ENCODE data around the gene NDUFV2.

NDUFV2 gene

DNA sequence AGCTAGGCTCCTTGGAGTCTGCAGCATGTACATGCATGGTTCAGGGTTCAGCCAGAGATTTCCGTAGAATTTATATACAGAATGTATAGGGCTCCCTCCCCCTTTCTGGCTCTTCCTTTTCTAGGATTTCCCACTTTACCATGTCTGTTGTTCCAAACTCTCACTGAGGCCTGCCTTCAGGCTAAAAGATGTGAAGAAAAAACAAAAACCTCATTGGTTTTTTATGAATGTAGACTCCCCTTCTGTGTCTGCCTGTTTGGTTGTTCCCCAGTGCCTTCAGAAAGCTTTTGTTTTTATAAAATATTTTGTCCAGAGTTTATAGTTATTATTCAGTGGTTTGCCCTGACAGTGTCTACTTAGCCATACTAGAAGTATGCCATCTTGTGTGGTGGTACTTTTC, 3.6 kb downstream of the NDUFV2 start:
- TF ChIP-seq, protein P1, sequence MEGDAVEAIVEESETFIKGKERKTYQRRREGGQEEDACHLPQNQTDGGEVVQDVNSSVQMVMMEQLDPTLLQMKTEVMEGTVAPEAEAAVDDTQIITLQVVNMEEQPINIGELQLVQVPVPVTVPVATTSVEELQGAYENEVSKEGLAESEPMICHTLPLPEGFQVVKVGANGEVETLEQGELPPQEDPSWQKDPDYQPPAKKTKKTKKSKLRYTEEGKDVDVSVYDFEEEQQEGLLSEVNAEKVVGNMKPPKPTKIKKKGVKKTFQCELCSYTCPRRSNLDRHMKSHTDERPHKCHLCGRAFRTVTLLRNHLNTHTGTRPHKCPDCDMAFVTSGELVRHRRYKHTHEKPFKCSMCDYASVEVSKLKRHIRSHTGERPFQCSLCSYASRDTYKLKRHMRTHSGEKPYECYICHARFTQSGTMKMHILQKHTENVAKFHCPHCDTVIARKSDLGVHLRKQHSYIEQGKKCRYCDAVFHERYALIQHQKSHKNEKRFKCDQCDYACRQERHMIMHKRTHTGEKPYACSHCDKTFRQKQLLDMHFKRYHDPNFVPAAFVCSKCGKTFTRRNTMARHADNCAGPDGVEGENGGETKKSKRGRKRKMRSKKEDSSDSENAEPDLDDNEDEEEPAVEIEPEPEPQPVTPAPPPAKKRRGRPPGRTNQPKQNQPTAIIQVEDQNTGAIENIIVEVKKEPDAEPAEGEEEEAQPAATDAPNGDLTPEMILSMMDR (IDR thresholded peaks at IDR 0.05), result no peak
- Histone ChIP-seq H3K36me3 (no peaks in the 10 kb centered on the region), H3K27ac (peak overlapping the region; percentile 5 to 14), H3K4me3 (no peak overlapping the region), H3K27me3 (no peaks in the 10 kb centered on the region), H3K4me1 (peaks cover 0 to 81% (median 55%) of the 10 kb centered on the region in 4 donors), H3K9me3 (no peaks in the 10 kb centered on the region)
- DNase-seq, result no peak
- intact Hi-C loops (cut with DNase I; ENCODE audit: low total_unique reads), result no loop called here

DNA sequence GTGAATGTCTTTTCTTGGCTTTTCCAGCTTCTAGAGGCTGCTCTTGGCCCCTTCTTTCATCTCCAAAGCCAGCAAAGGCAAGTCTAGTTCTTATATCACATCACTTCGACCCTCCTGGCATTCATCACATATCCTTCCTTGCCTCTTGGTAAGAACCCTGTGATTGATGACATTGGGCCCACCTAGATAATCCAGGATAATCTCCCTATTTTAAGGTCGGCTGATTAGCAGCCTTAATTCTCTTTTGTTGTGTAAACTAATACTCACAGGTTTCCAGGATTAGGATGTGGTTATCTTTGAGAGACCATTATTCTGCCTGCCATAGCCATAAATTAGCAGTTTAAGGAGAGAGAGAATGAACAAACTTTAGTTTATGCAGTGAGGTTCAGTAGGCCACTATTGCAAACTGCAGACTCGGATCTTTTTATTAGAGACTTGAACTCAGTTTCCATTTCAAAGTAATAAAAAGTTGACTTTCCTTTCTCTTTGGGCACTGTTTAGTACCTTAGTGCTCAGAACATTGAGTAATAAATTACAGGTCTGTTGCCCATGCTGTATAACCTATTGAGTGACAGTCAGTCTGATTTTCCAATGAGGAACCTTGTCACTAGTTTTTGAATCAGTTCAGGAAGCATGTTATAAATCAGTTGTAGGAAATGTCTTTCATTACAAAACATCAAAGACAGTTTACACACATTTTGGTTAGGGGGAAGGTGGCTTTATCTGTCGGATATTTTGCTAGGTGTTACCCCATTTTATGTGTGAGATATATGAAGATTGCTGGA, 4.5 kb downstream of the NDUFV2 start:
- Histone ChIP-seq H3K9me3 (no peaks in the 10 kb centered on the region), H3K4me3 (no peak overlapping the region)
- intact Hi-C loops (cut with DNase I; ENCODE audit: low total_unique reads), result no loop called here

DNA sequence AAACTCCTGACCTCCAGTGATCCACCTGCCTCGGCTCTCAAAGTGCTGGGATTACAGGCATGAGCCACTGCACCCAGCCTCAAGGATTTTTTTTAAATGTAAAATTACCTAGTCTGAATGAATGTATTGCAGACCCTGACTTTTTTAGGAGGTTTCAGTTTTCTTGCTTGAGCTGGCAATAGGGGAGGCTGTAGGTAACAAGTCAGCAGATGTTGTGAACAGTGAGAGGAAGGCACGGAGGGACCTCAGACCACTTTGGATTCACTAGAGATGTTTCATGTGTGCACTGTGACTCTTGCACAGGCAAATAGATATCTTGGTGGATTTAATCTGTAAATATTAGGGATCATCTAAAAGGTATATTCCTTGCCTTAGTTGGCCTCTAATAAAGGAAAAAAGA, 6.4 kb downstream of the NDUFV2 start:
- H3K27ac ChIP-seq, result peak overlapping the region in 1 of 2 donors; percentile 59
- H3K36me3 ChIP-seq, result no peaks in the 10 kb centered on the region
- no peak overlapping the region for H3K4me3 ChIP-seq
- no peaks in the 10 kb centered on the region for H3K27me3 ChIP-seq
- no peak for DNase-seq
- intact Hi-C loops (cut with DNase I; ENCODE audit: low total_unique reads), result no loop called here
- H3K9me3 ChIP-seq, result no peaks in the 10 kb centered on the region
- TF ChIP-seq, protein P1 (IDR thresholded peaks at IDR 0.05), result no peak
- peaks cover 0 to 100% (median 68%) of the 10 kb centered on the region in 4 donors for H3K4me1 ChIP-seq

More for the DNA sequence above, 4.5 kb downstream of the NDUFV2 start:
- Histone ChIP-seq H3K27me3 (no peaks in the 10 kb centered on the region), H3K27ac (peak overlapping the region; percentile 5 to 14), H3K36me3 (no peaks in the 10 kb centered on the region), H3K4me1 (peaks cover 0 to 84% (median 58%) of the 10 kb centered on the region in 4 donors)
- TF ChIP-seq, protein P1 (IDR thresholded peaks at IDR 0.05), result no peak
- no peak for DNase-seq

DNA sequence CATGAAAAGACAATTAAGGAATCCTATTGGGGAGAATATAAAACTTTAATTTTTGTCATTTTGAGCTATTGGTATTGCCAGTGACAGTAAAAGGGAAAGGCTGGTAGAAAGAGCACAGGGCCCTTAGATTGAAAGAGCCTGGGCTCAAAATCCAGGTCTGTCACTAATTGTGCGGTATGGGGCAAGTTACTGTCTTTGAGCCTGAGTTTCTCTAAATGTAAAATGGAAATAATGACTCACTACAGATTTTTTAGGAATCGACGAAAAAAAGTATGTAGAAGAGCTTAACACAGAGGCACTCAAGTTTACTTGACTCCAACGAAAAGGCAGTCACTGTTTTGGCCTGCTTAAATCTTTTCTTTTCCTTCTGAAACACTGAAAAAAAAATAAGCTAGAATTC, 7.0 kb downstream of the NDUFV2 start:
- Histone ChIP-seq H3K36me3 (no peaks in the 10 kb centered on the region), H3K4me3 (no peak overlapping the region), H3K27me3 (no peaks in the 10 kb centered on the region), H3K9me3 (no peaks in the 10 kb centered on the region), H3K27ac (peak overlapping the region; percentile 56 to 59), H3K4me1 (peaks cover 0 to 100% (median 65%) of the 10 kb centered on the region in 4 donors)
- intact Hi-C loops (cut with DNase I; ENCODE audit: low total_unique reads), result no loop called here
- TF ChIP-seq, protein P1 (IDR thresholded peaks at IDR 0.05), result no peak
- DNase-seq, result no peak

DNA sequence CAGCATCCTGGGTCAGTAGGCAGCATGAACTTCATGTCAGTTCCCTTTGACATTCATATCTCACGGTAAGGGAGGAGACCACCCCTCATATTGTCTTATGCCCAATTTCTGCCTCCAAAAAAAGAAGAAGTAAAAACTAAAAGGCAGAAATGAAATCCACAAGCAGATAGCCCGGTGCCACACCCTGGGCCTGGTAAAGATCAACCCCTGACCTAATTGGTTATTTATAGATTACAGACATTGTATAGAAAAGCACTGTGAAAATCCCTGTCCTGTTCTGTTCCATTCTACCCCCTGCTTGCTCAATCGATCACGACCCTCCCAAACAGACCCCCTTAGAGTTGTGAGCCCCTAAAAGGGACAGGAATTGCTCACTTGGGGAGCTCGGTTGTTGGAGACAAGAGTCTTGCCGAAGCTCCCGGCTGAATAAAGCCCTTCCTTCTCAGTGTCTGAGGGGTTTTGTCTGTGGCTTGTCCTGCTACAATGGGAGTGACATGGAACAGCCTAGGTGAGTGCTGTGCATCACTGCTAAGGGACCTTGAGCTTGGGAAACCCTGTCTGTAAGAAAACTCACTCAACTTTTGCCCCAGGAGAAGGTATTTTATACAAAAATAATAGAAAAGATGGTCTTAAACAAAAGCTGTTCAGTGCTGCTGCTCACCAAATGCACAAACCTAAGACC, 11.1 kb downstream of the NDUFV2 start:
- H3K9me3 ChIP-seq, result no peaks in the 10 kb centered on the region
- no peaks in the 10 kb centered on the region for H3K27me3 ChIP-seq
- H3K36me3 ChIP-seq, result no peaks in the 10 kb centered on the region
- no peak for DNase-seq
- intact Hi-C loops (cut with DNase I; ENCODE audit: low total_unique reads), result no loop called here
- peak overlapping the region; percentile 38 to 43 for H3K27ac ChIP-seq
- no peak overlapping the region for H3K4me3 ChIP-seq
- TF ChIP-seq, protein P1 (IDR thresholded peaks at IDR 0.05), result no peak
- peaks cover 0 to 97% (median 60%) of the 10 kb centered on the region in 4 donors for H3K4me1 ChIP-seq

Data from tibial artery (tissue), 4 donors.